GM19463 (cell line): ENCODE results near the gene TMEM217.

ENCODE experiments used
- ATAC-seq: cut with Tn5 transposase; IDR thresholded peaks from one replicate; pipeline ENCODE4 v1.9.1; 2021; ENCODE audit warnings: mild to moderate bottlenecking, moderate library complexity; ENCODE audit not compliant: unreplicated experiment

The TMEM217 gene

DNA sequence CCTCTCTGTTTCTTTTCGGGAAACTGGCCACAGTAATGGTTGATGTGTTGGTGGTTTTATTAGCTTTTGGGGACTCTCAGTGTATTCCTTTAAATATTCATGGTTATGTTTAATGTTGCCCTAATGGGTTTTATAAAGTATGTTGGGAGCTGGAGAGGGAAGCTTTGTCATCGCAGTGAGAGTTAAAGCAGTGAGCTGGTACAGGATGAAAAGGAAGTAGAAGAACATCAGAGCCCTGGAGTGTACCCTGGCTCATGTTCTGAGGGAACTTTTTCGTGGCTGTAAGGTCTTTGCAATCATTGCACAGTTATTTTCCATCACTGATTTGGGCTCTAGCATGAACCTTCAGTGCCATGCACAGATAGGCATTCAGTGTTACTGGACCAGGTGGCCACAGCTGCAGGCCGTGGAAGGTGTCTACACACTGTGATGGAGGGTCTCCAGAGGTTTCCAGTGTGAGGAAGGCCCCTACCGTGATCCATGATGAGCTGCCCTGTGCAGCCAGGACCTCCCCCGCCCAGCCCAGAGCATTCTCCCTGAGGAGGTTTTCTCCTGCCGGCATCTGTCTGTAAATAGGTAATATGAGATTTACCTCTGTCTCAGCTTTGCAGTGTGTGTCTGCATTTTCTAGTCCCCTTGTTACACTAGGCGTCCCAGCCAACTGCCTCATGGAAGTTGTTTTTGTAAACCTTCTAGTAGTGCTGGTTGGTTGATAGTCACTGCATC lies 22.4 kb upstream of the TMEM217 start:
- no peak for ATAC-seq

DNA sequence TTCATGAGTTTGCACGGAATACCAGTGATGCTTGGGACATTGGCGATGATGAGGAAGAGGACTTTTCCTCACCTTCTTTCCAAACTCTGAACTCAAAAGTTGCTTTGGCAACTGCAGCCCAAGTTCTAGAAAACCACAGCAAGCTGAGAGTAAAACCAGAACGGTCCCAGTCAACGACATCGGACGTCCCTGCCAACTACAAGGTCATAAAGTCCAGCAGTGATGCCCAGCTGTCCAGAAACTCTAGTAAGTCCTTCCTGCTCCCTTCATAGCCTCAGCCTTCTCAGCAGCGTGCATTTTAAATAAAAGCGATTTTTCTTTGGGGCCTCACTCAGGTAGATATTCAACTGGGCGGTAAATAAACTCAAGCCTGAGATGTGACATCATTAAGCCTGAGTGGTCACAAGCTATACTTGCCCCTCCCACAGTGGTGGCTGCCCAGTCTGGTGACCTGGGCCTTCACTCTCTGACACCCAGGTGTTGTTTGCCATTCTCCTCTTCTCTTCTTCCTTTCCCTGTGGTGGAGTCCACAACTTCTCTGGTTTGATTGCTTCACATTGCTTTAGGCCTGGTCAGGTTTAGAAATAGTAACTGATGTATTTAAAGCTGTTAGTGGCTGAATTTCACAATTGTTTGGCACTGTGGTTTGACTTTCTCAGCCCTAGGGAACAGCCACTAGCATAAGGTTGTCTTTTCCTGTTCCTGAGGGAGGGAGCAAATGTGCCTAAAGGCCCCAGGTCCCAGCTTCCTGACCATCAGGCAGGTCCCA lies 21.6 kb upstream of the TMEM217 start:
- ATAC-seq = no peak

GRCh38 chr6:37277001-37277409 lies 19.1 kb upstream of the TMEM217 start:
- peak; percentile 87 for ATAC-seq

GRCh38 chr6:37275350-37275749 lies 17.4 kb upstream of the TMEM217 start:
- ATAC-seq = no peak

- ATAC-seq = no peak
These were observed 15.7 kb upstream of the TMEM217 start for GRCh38 chr6:37273690-37274089.

GRCh38 chr6:37272834-37273566 lies 15.1 kb upstream of the TMEM217 start:
- no peak for ATAC-seq

DNA sequence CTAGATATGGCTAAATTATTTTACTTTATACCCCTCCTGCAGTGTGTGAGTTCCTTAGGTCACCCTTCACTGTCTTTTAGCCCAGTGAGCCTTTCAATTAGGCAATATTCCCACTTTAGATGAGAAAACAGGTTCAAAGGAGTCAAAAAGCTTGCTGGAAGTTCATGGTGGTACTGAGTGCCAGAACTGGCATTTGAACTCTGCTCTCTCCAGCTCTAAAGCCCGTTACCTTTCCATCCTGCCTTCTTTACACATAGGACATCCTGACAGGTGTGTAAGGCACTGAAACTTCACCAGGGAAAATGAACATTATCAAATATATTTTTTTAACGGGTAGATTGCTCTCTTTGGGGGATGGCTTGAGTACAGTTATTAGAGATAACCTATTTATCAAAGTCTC lies 11.2 kb upstream of the TMEM217 start:
- no peak for ATAC-seq

GRCh38 chr6:37265860-37266259 lies 7.9 kb upstream of the TMEM217 start:
- no peak for ATAC-seq

DNA sequence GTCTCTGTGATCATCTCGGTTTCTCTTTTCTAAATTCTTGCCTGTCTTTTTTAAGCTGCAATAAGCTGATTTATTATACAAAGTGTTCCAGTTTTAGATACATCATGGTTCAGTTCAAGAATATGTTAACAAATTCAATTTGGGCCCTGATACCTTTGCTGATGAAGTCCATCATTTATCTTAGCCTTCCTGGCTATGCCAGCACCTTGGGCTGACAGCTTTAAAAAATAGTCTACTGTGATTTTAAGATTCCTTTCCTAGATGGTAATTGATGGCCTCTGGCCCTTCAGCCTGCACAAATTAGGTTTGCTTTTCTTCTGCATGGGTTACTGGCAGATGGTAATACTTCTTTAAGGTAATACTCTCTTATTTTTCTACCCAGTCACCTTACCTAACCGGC lies 7.1 kb upstream of the TMEM217 start:
- ATAC-seq = no peak

GRCh38 chr6:37262446-37263026 lies 4.6 kb upstream of the TMEM217 start:
- ATAC-seq = no peak

DNA sequence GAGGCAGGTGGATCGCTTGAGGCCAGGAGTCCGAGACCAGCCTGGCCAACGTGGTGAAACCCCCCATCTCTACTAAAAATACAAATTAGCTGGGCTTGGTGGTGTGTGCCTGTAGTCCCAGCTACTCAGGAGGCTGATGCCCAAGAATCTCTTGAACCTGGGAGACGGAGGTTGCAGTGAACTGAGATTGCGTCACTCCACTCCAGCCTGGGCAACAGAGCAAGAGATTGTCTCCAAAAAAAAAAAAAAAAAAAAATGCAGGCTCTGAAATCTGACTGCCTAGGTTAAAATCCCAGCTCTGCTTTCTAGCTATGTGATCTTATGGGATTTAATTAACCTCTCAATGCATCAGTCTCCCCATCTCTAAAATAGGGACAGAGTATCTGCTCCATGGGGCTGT lies 3.3 kb upstream of the TMEM217 start:
- ATAC-seq = no peak

GRCh38 chr6:37260444-37260843 lies 2.5 kb upstream of the TMEM217 start:
- no peak for ATAC-seq

DNA sequence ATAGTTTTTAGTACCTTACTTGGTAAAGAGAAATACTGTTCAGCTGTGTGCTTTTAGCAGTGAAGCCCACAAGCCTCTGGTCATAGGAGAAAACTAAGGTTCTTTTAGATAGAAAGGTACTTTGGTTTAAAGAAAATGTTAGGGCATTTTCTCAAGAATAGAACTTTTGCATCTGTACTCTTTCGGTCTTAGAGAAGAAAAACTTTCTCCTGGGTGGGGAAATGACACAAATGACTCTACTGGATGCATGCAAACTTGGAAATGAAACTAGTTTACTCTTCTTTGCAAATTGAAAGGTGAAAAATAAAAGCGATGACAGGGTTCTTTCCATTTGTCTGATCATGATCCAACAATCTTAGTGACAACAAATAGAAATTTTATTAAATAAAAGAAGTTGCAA lies 2.1 kb upstream of the TMEM217 start:
- no peak for ATAC-seq

- no peak for ATAC-seq
These were observed 1.2 kb upstream of the TMEM217 start for GRCh38 chr6:37259191-37259590.

- no peak for ATAC-seq
These were observed 611 bp upstream of the TMEM217 start for GRCh38 chr6:37258405-37259105.

DNA sequence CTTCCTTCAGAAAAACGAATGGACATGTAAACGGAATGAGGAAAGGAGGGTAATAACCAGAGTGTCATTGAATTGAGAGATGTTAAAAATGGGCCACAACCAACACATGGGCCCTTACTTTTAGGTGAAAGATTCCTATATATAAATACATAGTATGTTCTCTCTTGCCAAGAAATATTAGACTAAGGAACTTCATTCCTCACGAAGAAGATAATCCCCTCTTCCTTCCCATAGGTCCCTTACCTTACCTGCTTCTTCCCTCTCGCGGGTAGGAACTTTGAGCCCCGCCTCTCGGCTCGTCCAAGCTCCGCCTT lies 667 bp downstream of the TMEM217 start:
- no peak for ATAC-seq

DNA sequence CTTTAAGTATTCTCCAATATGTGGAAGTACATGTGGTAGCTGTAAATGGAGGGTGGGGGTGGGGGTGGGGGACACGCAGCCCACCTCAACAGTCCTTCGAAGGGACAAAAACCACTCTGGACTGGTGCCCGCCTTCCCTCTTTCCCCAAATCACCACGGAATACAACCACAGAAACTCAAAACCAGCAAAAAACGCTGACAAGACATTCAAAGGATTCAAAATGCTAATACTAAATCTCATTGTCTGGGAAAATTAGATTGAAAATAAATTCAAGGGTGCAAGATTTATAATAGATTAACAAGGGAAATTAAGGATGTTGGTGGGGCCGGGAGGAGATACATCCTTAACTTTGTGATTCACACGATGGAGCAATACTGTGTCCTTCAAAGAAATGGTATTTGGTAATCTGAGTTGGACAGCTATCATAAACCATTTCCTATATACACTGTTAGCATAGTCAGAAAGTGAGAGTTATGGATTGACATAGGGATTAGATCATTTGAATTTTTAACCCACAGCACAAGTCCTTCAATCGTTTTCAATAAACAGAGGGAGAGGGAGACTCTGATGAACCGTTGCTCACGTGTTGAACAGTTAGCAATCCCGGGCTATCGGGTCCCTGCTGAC lies 1.1 kb downstream of the TMEM217 start:
- no peak for ATAC-seq

DNA sequence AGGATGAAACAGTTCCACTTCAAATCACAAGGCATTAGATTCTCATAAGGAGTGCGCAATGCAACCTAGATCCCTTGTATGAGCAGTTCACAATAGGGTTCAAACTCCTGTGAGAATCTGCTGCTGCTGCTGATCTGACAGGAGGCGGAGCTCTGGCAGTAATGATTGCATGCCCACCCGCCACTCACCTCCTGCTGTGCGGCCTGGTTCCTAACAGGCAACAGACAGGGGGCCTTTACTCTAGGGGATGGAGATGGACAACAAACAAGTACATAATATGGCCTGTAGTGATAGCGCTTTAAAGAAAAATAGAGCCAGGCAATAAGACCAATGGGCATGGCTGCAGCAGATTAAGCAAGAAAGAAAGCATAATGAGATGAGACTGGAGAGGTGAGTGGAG lies 3.1 kb downstream of the TMEM217 start:
- no peak for ATAC-seq

GRCh38 chr6:37253486-37254007 lies 4.4 kb downstream of the TMEM217 start:
- no peak for ATAC-seq

DNA sequence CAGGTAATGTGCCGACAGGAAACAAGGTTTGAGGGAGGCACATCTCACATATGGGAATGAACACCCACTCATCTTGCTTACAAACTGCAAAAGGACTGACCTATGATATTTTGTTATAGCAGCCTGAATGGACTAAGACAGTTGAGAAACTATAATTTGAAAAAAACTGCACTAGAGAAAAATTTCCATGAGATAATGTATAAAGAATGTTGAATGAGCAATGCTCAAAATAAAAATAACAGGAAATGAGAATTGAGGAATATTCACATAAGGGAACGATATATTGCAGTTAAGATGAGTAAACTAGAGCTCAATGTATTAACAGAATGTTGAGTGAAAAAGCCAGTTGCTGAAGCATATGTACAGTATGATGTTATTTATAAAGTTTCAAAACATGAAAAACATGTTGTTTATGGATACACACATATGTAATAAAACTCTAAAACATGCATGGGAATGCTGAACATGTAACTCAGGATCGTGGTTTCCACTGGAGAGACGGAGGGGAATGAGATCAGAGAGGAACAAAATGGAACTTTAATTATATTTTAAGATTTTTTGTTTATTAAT lies 6.6 kb downstream of the TMEM217 start:
- ATAC-seq = no peak
